OCI-LY3 (cell line): ENCODE results near the gene EIF2B2.

ENCODE experiments used
- CTCF ChIP-seq: fragments of 200-600, 300-600 bp; sonication (generic); IDR thresholded peaks from 2 replicates; pipeline ENCODE4 v1.5.1; 2014; ENCODE audit warnings: antibody characterized with exemption, low read length, low read depth
- EZH2phosphoT487 ChIP-seq: fragments of 200-600 bp; shearing (Covaris generic); IDR thresholded peaks from 2 replicates; pipeline ENCODE4 v1.6.1; 2018; ENCODE audit warnings: antibody characterized with exemption, mixed run types, low read depth

- TF ChIP-seq CTCF (no peak), EZH2phosphoT487 (no peak)
Measured at GRCh38 chr14:74979029-74979428, 23.7 kb upstream of the EIF2B2 start.
